CD4-positive, alpha-beta T cell treated with Interleukin-15 for 4 hours (primary cell): ENCODE results near the gene ANKRD13C.
"Not testable (repeated sequence)": the region's sequence is repeated elsewhere in the genome, so short reads cannot be mapped to it uniquely, and the experiment has no call there.

ENCODE experiments used
- DNase-seq: peaks from one replicate; pipeline ENCODE4 v3.0.0-alpha.2; 2020; ENCODE audit warnings: low spot score

ANKRD13C gene, protein sequence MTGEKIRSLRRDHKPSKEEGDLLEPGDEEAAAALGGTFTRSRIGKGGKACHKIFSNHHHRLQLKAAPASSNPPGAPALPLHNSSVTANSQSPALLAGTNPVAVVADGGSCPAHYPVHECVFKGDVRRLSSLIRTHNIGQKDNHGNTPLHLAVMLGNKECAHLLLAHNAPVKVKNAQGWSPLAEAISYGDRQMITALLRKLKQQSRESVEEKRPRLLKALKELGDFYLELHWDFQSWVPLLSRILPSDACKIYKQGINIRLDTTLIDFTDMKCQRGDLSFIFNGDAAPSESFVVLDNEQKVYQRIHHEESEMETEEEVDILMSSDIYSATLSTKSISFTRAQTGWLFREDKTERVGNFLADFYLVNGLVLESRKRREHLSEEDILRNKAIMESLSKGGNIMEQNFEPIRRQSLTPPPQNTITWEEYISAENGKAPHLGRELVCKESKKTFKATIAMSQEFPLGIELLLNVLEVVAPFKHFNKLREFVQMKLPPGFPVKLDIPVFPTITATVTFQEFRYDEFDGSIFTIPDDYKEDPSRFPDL

DNA sequence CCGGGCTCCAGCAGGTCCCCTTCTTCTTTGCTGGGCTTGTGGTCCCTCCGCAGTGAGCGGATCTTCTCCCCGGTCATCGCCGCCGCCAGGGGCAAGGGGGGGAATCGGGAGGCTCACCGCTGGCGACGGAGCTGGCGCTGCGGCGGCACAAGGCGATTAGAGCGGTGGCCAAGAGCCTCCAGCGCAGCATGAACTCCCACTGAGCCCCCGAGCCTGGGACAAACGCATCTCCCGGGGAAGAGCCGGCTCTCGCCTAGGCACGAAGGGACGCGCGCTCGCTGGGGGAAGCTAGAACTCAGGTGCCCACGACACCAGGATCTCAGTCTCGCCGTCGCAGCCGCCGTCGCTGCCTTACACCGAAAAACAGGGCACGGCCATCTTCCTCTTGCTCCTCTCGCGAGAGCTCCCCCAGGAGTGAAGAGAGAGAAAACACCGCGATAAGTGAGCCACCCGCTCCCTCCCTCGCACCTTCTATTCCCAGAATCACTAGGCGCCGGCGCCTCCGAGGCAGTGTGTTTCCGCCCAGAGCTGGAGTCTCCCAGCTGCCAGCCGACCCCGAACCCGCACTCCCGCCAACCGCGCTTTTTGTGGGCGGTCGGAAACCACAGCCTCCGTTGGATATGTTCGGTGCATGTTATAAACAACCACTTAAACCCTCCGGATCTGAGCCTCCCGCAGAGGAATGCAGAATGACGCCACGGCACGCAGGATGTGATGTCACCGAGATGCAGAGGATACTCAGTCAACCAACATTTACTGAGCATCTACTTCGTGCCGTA is at the start of gene ANKRD13C:
TSS of gene ANKRD13C (minus strand) at position 391 of the 779 bp plus-strand sequence. CDS start at position 77, 314 bp downstream.
- peak; percentile 92 for DNase-seq

- no peak for DNase-seq
Measured at GRCh38 chr1:70403759-70404158, 49.2 kb upstream of the ANKRD13C start.

GRCh38 chr1:70401974-70402373 is 47.5 kb upstream of the ANKRD13C start:
- DNase-seq, result no peak

- DNase-seq, result no peak
Measured at GRCh38 chr1:70400335-70400734, 45.8 kb upstream of the ANKRD13C start.

DNA sequence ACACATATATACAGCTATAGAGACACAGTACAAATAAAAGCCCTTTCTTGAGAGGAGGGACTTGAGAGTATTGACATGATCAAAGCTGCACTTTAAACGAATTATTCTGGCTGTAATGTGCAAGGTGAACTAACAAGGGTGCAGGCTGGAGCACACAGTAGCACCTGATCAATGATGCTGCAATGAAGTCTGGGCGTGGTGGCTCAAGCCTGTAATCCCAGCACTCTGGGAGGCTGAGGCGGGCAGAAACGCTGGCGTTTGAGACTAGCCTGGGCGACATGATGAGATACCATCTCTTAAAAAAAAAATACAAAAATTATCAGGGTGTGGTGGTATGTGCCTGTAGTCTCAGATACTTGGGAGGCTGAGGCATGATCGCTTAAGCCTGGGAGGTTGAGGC is 42.5 kb upstream of the ANKRD13C start:
- DNase-seq, result no peak

DNA sequence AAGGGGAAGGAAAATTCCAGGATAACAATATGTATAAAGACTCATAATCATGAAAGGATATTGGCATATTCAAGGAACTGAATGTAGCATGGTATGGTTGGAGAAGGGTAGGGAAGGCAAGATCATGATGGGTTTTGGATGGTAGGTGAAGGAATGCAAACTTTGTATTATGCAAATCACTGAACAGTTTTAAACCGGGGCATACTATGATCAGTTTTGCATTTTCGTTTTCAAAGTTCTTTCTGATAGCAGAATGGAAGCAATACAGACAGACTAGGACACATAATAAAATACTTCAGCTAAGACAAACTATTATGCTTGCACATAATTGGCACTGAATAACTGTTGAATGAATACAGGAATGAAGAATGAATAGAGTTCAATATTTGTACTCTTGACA is 42.1 kb upstream of the ANKRD13C start:
- DNase-seq, result no peak

- DNase-seq, result no peak
Measured at GRCh38 chr1:70392626-70393025, 38.1 kb upstream of the ANKRD13C start.

DNA sequence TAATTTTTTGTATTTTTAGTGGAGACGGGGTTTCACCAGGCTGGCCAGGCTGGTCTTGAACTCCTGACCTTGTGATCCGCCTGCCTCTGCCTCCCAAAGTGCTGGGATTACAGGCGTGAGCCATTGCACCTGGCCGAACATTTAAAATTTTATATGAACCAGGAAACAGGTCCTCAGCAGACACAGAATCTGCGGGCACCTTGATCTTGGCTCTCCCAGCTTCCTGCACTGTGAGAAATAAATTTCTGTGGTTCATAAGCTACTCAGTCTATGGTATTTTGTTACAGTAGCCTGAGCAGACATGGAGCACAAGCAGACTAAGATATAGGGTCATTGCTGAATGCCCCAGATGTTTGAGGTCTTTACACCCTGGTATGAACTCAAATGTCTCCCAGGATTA is 33.0 kb upstream of the ANKRD13C start:
- DNase-seq, result no peak

GRCh38 chr1:70386121-70386520 is 31.6 kb upstream of the ANKRD13C start:
- no peak for DNase-seq

DNA sequence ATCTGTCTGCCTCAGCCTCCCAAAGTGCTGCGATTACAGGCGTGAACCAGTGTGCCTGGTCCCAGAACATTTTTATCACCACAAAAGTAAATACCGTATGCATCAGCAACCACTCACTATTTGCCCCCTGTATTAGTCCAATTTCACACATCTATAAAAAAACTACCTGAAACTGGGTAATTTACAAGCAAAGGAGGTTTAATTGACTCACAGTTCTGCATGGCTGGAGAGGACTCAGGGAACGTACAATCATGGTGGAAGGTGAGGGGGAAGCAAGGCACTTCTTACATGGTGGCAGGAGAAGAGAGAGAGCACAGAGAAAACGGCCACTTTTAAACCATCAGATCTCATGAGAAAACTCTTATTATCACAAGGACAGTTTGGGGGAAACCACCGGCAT is 31.0 kb upstream of the ANKRD13C start:
- DNase-seq, result no peak

- no peak for DNase-seq
Measured at GRCh38 chr1:70384542-70384941, 30.0 kb upstream of the ANKRD13C start.

GRCh38 chr1:70383483-70383882 is 29.0 kb upstream of the ANKRD13C start:
- DNase-seq, result no peak

DNA sequence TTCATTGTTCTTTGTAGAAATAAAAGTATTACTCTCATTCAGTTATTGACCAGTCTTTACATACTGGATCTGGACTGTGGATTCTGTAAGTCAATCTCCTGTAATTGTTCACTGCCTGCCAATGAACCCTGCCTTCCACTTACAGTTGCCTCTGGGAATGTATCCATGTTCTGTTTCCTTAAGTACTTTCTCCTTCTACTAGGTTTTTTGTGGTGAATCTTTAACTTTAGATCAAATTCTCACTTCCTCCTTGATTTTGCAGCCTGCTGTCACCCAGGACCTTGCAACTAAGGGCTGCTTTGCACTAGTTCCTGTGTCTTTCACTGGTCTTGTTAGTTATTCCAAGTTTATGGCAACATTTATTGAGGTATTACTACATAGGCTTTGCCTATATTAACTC is 28.2 kb upstream of the ANKRD13C start:
- no peak for DNase-seq

DNA sequence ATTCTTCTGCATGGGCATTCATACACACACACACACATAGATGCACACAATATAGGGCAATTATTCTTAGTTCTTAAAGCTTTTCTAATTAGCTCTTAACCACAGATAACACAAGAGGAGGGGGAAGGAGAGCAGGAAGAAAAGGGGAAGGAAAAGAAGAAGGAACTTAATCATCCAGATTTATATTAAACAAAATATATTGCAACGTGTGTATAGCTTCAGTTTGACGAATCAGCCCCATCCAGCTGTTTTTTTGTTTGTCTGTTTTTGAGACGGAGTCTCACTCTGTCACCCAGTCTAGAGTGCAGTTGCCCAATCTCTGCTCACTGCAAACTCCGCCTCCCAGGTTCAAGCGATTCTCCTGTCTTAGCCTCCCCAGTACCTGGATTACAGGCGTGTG is 21.7 kb upstream of the ANKRD13C start:
- no peak for DNase-seq

GRCh38 chr1:70373580-70373979 is 19.1 kb upstream of the ANKRD13C start:
- DNase-seq, result not testable (repeated sequence)

- DNase-seq, result no peak
Measured at GRCh38 chr1:70372426-70372825, 17.9 kb upstream of the ANKRD13C start.

DNA sequence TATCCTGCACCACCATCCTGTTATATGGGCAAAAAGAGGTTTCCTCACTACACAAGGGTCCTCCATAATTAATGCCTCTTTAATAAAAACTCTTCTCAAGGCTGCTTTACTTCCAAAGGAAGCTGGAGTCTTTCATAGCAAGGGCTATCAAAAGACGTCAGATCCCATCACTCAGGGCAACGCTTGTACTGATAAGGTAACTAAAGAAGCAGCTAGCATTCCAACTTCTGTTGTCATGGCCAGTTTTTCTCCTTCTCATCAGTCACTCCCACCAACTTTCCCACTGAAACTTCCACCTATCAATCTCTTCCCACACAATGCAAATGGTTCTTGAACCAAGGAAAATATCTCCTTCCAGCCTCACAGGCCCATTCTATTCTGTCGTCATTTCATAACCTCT is 17.1 kb upstream of the ANKRD13C start:
- DNase-seq, result not testable (repeated sequence)

DNA sequence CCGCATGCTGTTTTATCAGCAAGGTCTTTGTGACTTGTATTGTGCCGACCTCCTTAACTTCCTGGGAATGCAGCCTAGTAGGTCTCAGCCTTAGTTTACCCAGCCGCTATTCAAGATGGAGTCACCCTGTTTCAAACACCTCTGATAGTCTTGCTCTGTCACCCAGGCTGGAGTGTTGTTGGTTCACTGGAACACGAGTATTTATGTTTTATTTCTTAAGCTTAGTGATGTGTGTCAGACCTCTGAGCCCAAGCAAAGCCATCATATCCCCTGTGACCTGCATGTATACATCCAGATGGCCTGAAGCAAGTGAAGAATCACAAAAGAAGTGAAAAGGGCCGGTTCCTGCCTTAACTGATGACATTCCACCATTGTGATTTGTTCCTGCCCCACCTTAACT is 12.9 kb upstream of the ANKRD13C start:
- not testable (repeated sequence) for DNase-seq

DNA sequence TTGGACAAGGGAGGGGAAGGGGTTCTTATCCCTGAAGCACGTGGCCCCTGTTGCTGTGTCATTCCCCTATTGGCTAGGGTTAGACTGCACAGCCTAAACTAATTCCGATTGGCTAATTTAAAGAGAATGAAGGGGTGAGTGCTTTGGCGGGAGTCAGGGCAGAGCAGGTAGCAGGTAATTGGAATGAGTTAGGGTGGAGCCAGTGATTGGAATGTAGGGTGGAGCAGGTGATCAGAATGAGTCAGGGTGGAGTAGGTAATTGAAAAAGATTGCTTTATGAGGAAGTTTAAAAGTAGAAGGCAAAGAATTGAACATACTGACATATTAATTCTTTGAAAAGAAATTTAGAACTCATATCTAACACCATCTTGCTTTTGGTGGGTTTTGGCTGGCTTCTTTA is 12.5 kb upstream of the ANKRD13C start:
- not testable (repeated sequence) for DNase-seq

- not testable (repeated sequence) for DNase-seq
Measured at GRCh38 chr1:70366425-70366952, 12.0 kb upstream of the ANKRD13C start.

DNA sequence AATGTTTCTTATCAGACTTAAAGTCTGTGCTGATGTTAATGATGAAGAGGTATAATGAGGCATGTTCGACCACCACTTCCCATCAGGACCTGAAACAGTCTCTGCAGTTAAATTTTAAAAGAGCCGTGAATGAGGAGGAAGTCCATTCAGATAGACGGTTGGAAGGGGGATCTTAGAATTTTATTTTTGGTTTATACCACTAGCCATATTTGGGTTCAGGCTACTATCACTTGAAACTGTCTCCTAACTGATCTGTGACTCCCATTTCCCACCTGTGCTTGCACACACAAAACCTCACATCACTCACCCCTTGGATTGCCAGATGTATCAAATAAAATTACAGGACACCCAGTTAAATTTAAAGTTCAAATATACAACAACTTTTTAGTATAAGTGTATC is 9.9 kb upstream of the ANKRD13C start:
- DNase-seq, result no peak

DNA sequence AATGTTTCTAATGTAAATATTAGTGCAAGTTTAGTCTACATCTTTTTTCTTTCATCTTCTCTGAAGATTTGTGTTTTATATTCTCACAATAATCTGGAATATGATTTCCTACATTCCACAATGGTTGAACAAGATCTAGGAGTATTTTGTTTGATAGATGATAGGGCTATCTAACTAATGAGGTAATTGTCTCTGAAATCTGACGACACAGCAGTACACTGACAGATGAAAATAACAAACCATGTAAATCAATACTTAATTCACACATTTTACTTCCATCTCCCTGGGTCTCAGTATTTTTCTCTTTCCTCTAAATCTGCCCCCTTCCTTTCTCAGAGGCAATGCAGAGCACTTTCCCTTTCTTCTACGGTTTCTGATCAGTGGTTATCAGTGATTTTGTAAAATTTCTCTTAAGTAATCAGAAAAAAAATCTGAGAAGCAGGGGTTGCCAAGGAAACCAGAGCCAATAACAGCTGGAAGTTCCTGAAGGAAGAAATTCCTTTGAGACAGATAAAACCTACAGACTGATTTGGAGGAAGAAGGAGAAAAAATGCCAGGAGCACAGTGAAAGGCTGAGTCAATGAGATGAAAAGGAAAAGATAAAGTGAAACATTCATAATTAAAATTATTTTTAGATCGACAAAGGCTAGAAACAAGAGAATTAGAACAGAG is 7.3 kb upstream of the ANKRD13C start:
- DNase-seq, result no peak
